ENCODE results near the gene YPEL1.
"Not testable (repeated sequence)": the region's sequence is repeated elsewhere in the genome, so short reads cannot be mapped to it uniquely, and the experiment has no call there.

YPEL1 gene

GRCh38 chr22:21753374-21754111 lies 17.9 kb upstream of the YPEL1 start:
- no peak for DNase-seq

GRCh38 chr22:21752276-21752675 lies 16.7 kb upstream of the YPEL1 start:
- DNase-seq, result no peak

- no peak for DNase-seq
These were observed 10.4 kb upstream of the YPEL1 start for GRCh38 chr22:21745948-21746347.

DNA sequence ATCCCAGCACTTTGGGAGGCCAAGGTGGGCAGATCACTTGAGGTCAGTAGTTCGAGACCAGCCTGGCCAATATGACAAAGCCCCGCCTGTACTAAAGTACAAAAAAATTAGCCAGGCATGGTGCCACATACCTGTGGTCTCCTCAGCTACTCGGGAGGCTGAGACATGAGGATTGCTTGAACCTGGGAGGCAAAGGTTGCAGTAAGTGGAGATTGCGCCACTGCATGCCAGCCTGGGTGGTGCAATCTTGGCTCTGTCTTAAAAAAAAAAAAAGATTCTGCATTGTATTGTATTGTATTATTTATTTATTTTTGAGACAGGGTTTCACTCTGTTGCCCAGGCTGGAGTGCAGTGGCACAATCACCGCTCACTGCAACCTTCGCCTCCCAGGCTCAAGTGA lies 9.3 kb upstream of the YPEL1 start:
- not testable (repeated sequence) for DNase-seq

DNA sequence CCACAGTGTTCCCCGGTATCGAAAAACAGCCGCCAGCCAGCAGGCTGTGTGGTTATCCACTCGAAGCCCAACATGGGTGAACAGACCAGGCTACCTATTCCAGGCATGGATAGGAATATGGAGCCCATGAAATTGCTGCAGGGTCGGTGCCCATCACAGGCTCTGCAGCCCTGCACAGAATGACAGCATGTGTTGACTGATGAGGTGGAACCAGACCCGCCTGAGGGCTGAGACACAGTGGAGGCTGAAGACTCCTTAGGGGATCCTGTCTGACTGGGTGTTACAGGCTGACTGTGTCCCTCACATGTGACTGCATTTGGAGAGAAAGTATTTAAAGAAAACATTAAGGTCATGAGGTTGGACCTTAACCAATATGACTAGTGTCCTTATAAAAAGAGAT lies 6.2 kb upstream of the YPEL1 start:
- DNase-seq, result no peak

DNA sequence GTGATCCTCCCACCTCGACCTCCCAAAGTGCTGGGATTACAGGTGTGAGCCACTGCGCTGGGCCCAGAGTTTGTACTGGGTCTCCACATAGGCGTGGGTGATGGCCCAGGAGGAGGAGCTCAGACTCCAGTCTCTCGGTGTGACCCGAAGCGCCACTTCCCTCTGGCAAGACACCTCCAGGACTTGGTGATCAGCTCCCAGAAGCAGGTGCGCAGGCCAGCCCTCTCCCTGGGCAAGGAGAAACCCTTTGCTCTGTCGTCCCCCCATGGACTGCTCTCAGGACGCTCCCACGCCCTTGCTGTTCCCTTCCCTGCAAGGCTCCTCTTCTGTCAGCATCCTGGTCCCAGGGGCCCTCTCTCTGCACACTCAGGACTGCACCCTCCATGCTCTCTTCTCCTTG lies 5.5 kb upstream of the YPEL1 start:
- no peak for DNase-seq

GRCh38 chr22:21739828-21740377 lies 4.3 kb upstream of the YPEL1 start:
- DNase-seq, result no peak

DNA sequence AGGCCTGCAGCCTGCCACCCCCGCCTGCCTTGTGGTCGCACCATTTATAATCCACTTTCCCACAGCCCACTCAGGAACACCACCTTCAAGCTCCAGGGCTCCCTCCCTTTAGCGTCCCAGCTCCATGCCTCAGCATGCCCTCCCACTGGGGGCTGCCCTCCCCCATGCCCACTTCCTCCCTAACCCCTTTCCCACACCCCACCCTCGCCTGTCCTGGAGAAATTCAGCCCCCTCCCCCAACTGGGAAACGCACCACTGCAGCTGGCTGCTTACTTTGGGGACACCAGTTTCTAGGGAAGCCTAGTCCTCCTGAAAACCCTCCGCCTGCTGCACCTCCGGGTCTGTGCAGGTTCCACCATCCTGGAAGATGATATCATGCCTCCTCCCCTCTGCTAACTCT lies 3.4 kb upstream of the YPEL1 start:
- no peak for DNase-seq

DNA sequence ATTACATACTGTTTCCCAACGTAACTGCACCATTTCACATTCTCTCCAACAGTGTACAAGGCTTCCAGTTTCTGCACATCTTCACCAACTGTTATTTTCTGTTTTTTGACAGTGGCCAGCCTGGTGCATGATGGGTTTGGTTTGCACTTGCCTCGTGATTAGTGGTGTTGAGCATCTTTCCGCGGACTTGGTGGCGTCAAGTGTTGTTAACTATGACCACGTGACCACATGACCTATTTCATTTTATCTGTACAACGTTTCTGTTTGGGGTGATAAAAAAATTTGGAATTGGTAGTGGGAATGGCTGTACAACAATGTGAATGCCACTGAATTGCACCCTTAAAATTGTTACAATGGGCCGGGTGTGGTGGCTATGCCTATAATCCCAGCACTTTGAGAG lies 2.5 kb upstream of the YPEL1 start:
- DNase-seq, result no peak

- DNase-seq, result no peak
These were observed 1.4 kb upstream of the YPEL1 start for GRCh38 chr22:21736948-21737347.

DNA sequence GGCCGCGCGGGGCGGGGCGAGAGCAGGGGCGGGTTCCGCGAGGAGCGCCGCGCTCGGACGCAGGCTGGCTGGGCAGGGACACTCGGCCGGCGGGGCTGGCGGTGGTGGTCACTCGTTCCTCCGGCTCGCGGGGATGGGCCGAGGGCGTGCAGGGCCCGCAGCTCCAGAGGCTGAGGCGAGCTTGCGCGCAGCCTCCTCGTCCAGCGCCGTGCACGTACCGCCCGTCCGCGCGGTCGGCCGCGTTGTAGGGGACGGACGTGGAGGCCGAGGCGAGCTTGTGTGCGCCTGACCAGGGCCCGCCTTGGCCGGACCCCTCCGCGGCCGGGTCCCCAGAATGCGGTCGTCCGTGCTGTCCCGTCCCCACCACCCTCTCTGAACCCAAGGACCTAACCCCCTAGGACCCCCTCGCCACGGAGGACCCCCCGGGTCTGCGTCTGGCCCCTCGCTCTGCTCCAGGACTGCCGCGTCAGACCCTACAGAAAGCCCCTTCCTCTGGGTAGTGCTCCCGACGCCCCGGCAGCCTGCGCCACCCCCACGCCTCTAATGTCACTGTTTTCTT lies 569 bp upstream of the YPEL1 start:
- no peak for DNase-seq

DNA sequence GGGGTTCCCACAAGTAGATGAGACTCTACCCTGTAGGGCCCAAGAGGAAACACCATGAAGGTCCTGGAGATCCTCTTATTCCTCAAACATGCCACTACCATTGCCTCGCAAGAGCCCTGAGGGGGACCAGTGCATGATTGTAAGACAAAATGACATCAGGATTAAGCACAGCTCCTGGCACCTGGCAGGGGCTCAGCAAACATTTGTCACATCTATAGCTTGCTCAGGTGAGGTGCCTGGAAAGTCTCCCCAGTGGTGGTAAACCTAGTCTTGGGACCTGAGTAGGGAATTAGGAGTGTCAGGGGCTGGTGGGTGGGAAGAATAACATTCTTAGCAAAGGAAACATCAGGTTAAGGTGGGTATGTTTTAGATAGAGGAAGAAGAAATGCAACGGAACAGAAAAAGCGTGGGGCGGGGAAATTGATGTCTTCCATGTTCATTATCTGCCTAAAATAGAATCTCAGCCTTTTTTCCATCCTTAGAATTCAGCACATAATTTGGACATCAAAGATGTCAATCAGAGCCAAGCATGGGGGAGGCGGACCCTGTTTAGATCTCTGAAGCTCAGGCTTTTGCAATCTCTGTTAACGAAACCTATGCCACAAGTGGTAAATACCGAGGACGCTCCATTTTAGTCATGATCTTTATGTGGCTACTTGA lies 924 bp downstream of the YPEL1 start:
- peak in 2 of 4 experiments; percentile 24 to 25 for DNase-seq

GRCh38 chr22:21731503-21731902 lies 4.1 kb downstream of the YPEL1 start:
- DNase-seq, result no peak

- DNase-seq, result no peak
These were observed 4.9 kb downstream of the YPEL1 start for GRCh38 chr22:21730535-21731308.

- DNase-seq, result not testable (repeated sequence)
These were observed 6.4 kb downstream of the YPEL1 start for GRCh38 chr22:21729184-21729583.

DNA sequence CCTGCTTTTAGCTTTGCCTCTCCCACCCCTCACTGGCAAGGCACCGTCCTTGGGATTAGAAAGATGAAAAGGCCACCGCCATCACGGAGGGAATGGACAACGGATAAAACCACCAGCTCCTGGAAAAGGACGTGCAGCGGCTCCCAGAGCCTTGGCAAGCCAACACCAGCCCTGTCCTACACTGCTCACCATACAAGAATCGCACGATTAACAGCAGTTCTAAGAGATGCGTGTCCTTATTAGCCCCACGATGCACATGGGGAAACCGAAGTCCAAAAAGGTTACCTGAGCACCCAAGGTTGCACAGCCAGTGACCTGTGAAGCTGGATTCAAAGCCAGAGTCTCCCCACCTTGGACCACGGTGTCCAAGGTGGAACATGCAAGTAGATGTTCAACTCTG lies 7.3 kb downstream of the YPEL1 start:
- DNase-seq, result no peak

DNA sequence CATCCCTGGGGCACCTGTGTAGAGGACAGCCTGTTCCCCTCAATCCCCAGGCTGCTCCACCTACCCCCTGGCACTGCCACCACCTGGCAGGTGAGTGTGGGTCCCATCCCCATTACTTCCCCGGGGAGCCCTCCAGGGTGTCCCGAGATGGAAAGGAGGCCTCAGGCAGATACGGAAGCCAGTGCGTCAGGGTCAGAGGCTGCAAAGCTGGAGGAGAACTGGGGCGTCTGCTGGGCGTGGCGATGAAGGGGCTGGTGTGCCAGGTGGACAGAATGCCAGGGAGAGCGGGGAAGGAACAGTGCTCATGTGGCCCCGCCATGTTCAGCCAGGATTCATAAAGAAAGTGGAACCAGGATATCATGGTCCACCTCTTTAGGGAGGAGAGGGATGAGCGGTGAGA lies 7.8 kb downstream of the YPEL1 start:
- DNase-seq, result no peak

GRCh38 chr22:21727159-21727558 lies 8.4 kb downstream of the YPEL1 start:
- DNase-seq, result no peak

GRCh38 chr22:21726650-21727049 lies 8.9 kb downstream of the YPEL1 start:
- DNase-seq, result peak in 3 of 4 experiments; percentile 29 to 44 (median 36)

- no peak for DNase-seq
These were observed 9.5 kb downstream of the YPEL1 start for GRCh38 chr22:21725956-21726649.

- DNase-seq, result not testable (repeated sequence)
These were observed 11.1 kb downstream of the YPEL1 start for GRCh38 chr22:21724496-21724895.

DNA sequence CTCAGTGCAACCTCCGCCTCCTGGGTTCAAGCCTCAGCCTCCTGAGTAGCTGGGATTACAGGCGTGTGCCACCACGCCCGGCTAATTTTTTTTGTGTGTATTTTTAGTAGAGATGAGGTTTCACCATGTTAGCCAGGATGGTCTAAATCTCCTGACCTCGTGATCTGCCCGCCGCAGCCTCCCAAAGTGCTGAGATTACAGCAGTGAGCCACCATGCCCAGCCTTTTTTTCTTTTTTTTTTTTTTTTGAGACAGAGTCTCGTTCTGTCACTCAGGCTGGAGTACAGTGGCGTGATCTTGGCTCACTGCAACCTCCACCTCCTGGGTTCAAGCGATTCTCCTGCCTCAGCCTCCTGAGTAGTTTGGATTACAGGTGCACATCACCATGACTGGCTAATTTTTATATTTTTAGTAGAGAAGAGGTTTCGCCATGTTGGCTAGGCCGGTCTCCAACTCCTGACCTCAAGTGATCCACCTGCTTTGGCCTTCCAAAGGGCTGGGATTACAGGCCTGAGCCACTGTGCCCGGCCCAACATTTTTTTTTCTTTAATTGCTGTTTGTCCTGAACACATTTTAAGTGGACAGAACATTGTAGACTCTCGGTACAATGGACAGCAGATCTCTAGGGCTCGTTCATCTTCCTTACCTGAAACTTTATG lies 14.3 kb downstream of the YPEL1 start:
- DNase-seq, result not testable (repeated sequence)
